GM13976 (cell line): ENCODE results near the gene DNAH3.

Experiments used
- DNase-seq: peaks from one replicate; pipeline ENCODE4 v3.0.0; 2012; ENCODE audit warnings: low spot score
- CTCF ChIP-seq: IDR thresholded peaks from 2 replicates; pipeline ENCODE4 v1.5.1; 2012; ENCODE audit warnings: borderline replicate concordance, mild to moderate bottlenecking; ENCODE audit not compliant: insufficient read depth; ENCODE audit errors: extremely low read depth, missing control alignments, control extremely low read depth
- in situ Hi-C: fragments of 300-500 bp; cut with MboI; formaldehyde crosslinking; loops from one replicate; pipeline ENCODE4 v1.12.0; 2022; ENCODE audit warnings: low sequenced_read_pairs, mixed read lengths, inconsistent platforms; ENCODE audit not compliant: unreplicated experiment

Gene DNAH3

DNA sequence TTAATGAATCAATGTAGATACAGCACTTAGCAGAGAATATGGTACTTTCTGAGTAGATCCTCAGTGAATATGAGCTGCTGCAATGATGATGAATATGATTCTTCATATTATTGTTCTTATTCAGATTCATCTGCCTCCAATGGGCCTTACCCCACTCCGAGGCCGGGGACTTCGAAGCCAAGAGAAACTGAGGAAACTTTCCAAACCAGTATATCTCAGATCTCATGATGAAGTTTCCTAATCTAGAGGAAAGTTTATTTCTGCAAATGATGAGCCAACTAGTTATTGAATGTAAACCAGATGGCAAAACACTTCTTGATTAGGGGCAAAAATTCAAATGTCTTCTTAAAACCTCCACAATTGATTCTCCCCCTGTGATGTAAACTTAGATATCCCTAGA, 226.8 kb downstream of the DNAH3 start:
- TF ChIP-seq CTCF: no peak
- DNase-seq: no peak
- in situ Hi-C loops: no loop called here

GRCh38 chr16:20920799-20921198, 229.8 kb downstream of the DNAH3 start:
- no peak for TF ChIP-seq CTCF
- in situ Hi-C loops: no loop called here

GRCh38 chr16:20920091-20920490, 230.6 kb downstream of the DNAH3 start:
- TF ChIP-seq CTCF: no peak
- DNase-seq: no peak
- in situ Hi-C loops: no loop called here

More at GRCh38 chr16:20920799-20921198, 229.8 kb downstream of the DNAH3 start:
- DNase-seq: no peak

GRCh38 chr16:20918486-20919239, 232.0 kb downstream of the DNAH3 start:
- TF ChIP-seq CTCF: no peak
- in situ Hi-C loops: no loop called here

DNA sequence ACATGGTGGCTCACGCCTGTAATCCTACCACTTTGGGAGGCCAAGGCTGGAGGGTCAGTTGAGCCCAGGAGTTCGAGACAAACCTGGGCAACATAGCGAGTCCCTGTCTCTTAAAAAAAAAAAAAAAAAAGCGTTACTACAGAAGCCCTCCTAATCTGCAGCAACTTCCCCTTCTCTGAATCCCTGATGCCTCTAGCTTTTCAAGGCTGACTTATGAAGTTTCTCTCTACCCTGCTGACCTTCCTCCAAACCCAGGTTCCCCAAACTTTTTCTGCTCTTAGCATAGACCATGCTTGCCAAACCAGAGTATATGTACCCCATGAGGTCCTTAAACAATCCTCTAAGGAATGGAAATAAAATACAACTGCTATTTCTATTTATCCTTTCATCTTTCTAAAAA, 233.7 kb downstream of the DNAH3 start:
- no peak for TF ChIP-seq CTCF
- DNase-seq: no peak
- in situ Hi-C loops: no loop called here

More at GRCh38 chr16:20918486-20919239, 232.0 kb downstream of the DNAH3 start:
- no peak for DNase-seq

DNA sequence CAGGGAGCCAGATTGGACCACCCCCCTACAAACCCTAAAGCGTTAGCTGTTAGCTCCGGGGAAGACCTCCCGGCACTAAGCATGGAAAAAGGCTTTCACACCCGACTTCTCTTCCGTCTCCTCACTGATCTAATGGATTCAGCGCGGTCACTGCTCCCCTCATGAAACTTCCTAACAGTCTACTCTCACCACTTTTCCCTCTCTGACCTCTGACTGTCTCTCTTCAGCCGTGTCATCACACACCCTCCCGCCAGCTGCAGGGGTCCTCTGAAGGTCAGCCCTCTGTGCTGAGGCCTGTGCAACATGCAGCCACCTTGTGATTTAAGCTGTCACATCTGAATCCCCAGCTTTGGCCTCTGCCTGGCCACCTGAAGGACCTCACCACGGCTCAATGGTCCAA, 234.4 kb downstream of the DNAH3 start:
- TF ChIP-seq CTCF: no peak
- DNase-seq: no peak

More for the DNA sequence above, 234.4 kb downstream of the DNAH3 start:
- in situ Hi-C loops: no loop called here
